PC-9 (cell line): ENCODE measurements around the gene TMPRSS4.

ENCODE experiments used
- CTCF ChIP-seq: fragments of 200-600 bp; sonication (generic); conservative IDR thresholded peaks from 2 replicates; pipeline ENCODE4 v1.6.1; 2017; ENCODE audit warnings: mixed run types, antibody characterized with exemption, mild to moderate bottlenecking, moderate library complexity
- EZH2 ChIP-seq: fragments of 200-600 bp; sonication (generic); IDR thresholded peaks from 2 replicates; pipeline ENCODE4 v1.8.0; 2017; ENCODE audit warnings: antibody characterized with exemption, low read depth

DNA sequence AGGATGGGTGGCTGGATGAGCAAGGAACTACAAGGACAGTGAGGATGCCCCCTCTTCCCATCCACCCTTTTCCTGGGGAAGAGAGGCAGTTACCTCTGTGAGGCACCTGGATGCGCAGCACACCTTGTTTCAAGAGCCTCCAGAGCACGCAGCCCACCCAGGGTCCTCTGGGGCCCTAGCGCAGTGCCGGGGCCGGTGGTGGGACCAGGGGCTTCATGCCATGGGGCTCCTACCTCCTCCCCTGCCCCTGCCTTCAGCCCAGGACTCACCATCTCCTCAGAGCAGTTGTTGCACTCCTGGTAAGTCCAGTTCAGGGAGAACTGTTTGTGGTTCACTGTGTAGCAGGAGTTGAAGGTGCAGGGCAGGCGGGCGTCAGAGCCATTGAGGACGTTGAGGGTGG is 91.4 kb downstream of the TMPRSS4 start:
- TF ChIP-seq CTCF (no peak), EZH2 (no peak)
